ENCODE measurements around the gene CISH.

The CISH gene

DNA sequence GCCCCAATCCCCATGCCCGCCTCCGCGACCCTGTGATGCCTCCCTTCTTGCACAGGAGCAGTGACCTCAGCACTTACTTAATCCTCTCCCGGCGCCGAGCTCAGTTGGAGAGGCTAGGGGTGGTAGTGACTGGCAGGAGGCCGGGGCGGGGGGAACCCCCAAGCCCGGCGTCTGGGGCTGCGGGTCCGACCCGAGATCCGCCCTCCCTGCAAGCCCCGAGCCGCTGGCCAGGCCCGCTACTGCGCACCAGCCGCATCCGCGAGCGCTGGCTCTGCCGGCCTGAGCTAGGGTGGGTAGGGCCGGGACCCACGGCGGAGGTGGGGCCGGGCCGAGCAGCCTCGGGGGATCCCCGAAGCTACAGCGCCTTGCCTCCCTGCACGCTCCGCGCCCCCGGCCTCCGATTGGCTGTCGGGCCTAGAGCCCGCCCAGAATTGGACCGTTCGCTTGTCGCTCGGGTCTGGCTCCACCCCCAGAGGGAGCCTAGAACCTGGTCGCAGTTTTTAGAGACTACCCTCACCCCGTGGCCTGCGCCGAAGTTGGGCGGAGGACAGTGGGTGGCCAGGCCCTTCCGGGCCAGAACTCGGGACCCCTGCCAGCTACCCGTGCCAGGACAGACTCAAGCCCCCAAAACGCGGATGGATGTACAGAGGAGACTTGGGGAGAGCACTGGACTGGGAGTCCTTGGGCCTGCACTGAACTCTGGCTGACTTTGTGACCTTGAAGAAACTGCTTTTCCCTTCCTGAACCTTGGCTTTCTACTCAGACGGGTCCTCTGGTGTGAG is 44.0 kb downstream of the CISH start, which contains the start of gene C3orf18:
Gene C3orf18 (minus strand): TSS at position 362 of the 782 bp plus-strand sequence. CDS start 2,048 bp downstream, outside the sequence.
- peak; percentile 95 for DNase-seq (ENCODE audit: low read depth)
- H3K4me3 ChIP-seq (ENCODE audit: low read depth, low read length): peak within 1 kb of the TSS; percentile 96
- no peak for TF ChIP-seq CTCF (IDR thresholded peaks at IDR 0.05; ENCODE audit: insufficient read depth, low read depth, low read length, missing control alignments)

- peak overlapping the region; percentile 43 for H3K4me3 ChIP-seq (ENCODE audit: low read depth, low read length)
- no peak for TF ChIP-seq CTCF (IDR thresholded peaks at IDR 0.05; ENCODE audit: insufficient read depth, low read depth, low read length, missing control alignments)
- no peak for DNase-seq (ENCODE audit: low read depth)
Observed at GRCh38 chr3:50567011-50567385, 44.6 kb downstream of the CISH start.

GRCh38 chr3:50564321-50564720 is 47.3 kb downstream of the CISH start:
- H3K4me3 ChIP-seq (ENCODE audit: low read depth, low read length): no peak overlapping the region
- TF ChIP-seq CTCF (IDR thresholded peaks at IDR 0.05; ENCODE audit: insufficient read depth, low read depth, low read length, missing control alignments): no peak

GRCh38 chr3:50563867-50564266 is 47.7 kb downstream of the CISH start:
- no peak for DNase-seq (ENCODE audit: low read depth)
- TF ChIP-seq CTCF (IDR thresholded peaks at IDR 0.05; ENCODE audit: insufficient read depth, low read depth, low read length, missing control alignments): no peak

More at GRCh38 chr3:50564321-50564720, 47.3 kb downstream of the CISH start:
- DNase-seq (ENCODE audit: low read depth): no peak

GRCh38 chr3:50562861-50563260 is 48.7 kb downstream of the CISH start:
- no peak for TF ChIP-seq CTCF (IDR thresholded peaks at IDR 0.05; ENCODE audit: insufficient read depth, low read depth, low read length, missing control alignments)
- no peak for DNase-seq (ENCODE audit: low read depth)
- no peak overlapping the region for H3K4me3 ChIP-seq (ENCODE audit: low read depth, low read length)

More at GRCh38 chr3:50563867-50564266, 47.7 kb downstream of the CISH start:
- H3K4me3 ChIP-seq (ENCODE audit: low read depth, low read length): no peak overlapping the region

DNA sequence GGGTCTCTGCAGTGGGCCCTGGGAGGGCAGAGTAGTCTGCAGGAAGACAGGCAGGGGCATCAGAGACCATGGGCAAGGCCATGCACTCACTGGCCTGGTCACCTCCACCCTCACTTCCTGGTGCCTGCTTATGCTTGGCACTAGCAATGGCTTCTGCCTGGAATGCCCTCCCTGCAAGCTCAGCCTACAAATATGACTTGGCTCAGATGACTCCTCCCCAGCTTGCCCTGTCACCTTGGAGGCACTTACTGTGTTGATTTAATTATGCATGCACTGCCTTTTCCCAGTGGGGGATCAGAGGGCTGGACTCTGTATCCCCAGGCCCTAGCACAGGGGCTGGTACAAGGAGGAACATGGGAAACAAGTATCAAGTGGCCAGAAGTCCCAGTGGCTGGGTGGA is 51.9 kb downstream of the CISH start:
- H3K4me3 ChIP-seq (ENCODE audit: low read depth, low read length): no peak overlapping the region
- DNase-seq (ENCODE audit: low read depth): no peak
- no peak for TF ChIP-seq CTCF (IDR thresholded peaks at IDR 0.05; ENCODE audit: insufficient read depth, low read depth, low read length, missing control alignments)

DNA sequence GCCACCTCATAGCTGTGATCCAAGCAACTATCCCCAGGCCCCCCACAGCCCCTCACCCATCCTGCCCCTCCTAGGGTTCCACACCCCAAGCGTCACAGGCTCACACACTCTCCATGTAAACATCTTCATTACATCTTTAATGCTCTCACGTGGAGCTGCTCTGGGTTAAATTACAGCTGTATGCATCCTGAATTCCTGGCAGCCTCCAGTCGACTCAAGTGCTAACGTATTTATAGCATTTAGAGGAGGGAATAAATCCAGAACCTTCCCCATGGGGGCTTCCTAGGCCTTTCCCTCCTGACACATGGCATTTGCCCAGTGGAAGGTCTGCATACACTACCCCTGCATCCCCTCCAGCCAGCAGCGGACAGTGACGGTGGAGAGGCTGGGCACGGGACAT is 53.7 kb downstream of the CISH start:
- DNase-seq (ENCODE audit: low read depth): no peak
- no peak for TF ChIP-seq CTCF (IDR thresholded peaks at IDR 0.05; ENCODE audit: insufficient read depth, low read depth, low read length, missing control alignments)

More for the DNA sequence above, 53.7 kb downstream of the CISH start:
- H3K4me3 ChIP-seq (ENCODE audit: low read depth, low read length): no peak overlapping the region
